Retinal pigment epithelial cell (primary cell): ENCODE measurements around the gene UGT3A2.

ENCODE experiments used
- DNase-seq: peaks from one replicate; pipeline ENCODE4 v3.0.0-alpha.2; 2010; ENCODE audit warnings: low read depth
- H3K4me3 ChIP-seq: 2 replicates; pipeline ENCODE4 v1.5.1; 2011; ENCODE audit warnings: mild to moderate bottlenecking, low read length, control low read depth, moderate library complexity
- TF ChIP-seq, protein P1 (sequence below): conservative IDR thresholded peaks from 2 replicates; pipeline ENCODE4 v1.5.1; 2011; ENCODE audit warnings: low read depth, low read length, control low read depth, inconsistent platforms

UGT3A2 gene

GRCh38 chr5:36009698-36010097 is 57.0 kb downstream of the UGT3A2 start:
- TF ChIP-seq, protein P1, sequence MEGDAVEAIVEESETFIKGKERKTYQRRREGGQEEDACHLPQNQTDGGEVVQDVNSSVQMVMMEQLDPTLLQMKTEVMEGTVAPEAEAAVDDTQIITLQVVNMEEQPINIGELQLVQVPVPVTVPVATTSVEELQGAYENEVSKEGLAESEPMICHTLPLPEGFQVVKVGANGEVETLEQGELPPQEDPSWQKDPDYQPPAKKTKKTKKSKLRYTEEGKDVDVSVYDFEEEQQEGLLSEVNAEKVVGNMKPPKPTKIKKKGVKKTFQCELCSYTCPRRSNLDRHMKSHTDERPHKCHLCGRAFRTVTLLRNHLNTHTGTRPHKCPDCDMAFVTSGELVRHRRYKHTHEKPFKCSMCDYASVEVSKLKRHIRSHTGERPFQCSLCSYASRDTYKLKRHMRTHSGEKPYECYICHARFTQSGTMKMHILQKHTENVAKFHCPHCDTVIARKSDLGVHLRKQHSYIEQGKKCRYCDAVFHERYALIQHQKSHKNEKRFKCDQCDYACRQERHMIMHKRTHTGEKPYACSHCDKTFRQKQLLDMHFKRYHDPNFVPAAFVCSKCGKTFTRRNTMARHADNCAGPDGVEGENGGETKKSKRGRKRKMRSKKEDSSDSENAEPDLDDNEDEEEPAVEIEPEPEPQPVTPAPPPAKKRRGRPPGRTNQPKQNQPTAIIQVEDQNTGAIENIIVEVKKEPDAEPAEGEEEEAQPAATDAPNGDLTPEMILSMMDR = no peak
- H3K4me3 ChIP-seq = no peak overlapping the region
- DNase-seq = no peak

GRCh38 chr5:36007366-36007765 is 59.3 kb downstream of the UGT3A2 start:
- DNase-seq = no peak
- TF ChIP-seq, protein P1 = no peak
- no peak overlapping the region for H3K4me3 ChIP-seq

DNA sequence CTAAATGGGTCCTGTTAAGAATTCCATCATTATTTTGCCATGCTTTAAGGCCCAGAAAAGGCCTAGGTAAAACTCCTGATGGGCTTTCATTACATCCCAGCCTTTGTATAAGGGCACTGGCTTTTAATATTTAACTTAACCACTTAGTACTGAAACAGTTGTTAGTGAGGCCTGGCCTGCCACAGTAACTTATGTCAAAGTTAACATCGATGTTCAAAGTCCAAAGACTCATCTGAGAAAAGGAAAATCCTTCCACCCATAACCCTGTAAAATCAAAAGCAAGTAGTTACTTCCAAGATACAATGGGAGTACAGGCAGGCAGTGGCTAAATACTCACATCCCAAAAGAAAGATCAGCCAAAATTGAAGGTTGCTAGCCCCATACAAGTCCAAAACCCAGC is 60.5 kb downstream of the UGT3A2 start:
- DNase-seq = no peak
- H3K4me3 ChIP-seq = no peak overlapping the region

DNA sequence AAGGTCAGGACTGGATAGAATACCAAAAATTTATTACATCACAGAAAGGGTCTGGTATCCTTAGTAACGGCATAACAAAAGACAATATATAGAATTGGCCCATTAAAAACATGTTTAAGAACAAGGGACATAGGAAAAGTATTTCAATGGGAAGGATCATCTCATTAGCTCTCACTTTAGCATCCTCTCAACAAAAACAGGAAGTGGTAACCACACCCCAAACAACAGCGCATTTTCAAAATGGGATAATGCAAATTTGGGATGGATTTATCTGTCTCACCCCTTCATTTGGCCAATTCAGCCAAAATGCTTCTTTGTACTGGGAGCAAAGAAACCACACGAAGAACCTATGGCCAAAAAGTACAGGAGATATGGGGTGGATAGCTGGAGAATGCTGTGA is 65.7 kb downstream of the UGT3A2 start:
- no peak overlapping the region for H3K4me3 ChIP-seq
- DNase-seq = no peak
- TF ChIP-seq, protein P1 = no peak

More for the DNA sequence above, 60.5 kb downstream of the UGT3A2 start:
- TF ChIP-seq, protein P1 = no peak

DNA sequence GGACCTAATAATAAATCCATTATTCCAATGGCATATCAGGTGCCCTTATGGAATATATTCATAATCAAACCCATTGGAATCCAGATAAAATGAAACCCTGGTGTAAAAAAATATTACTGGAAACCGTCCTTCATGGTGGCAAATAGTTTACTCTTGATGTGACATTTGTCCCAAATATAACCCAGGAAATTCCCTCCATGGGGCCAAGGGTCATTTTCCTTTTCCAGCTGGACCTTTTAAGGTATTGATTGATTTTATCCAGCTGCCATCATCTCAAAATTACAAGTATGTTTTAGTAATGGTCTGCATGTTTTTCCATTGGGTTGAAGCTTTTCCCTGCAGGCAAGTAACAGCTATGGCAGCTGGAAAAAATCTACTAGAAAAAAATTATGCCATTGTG is 67.1 kb downstream of the UGT3A2 start:
- TF ChIP-seq, protein P1 = no peak
- DNase-seq = no peak
- H3K4me3 ChIP-seq = no peak overlapping the region

DNA sequence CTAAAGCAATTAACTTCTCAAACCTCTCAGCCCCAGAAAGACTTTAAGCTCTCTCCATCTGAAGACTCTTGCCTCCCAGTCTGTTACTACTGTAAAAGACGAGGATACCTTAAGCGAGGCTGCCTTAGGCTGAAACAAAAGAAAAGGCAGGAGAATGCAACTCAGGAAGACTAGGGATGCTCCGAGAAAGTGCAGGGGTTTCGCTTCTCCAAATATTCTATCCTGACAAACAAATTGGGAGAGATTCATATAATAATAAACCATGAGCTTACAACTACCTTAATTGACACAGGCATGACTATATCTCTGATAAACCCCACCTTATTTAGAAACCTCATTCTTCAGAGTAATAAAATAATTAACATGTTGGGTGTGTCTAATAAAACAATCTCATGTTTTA is 70.6 kb downstream of the UGT3A2 start:
- no peak overlapping the region for H3K4me3 ChIP-seq
- DNase-seq = no peak
- TF ChIP-seq, protein P1 = no peak

- DNase-seq = no peak
- TF ChIP-seq, protein P1 = no peak
- H3K4me3 ChIP-seq = no peak within 1 kb of the TSS
Measured at GRCh38 chr5:35990941-35991611, 75.6 kb downstream of the UGT3A2 start, which contains the start of gene UGT3A1. TSS of gene UGT3A1 (minus strand) at chr5:35991390. CDS start at chr5:35991240, 150 bp downstream.
